ENCODE measurements around the gene EAPP.
"Not testable (repeated sequence)": the region's sequence is repeated elsewhere in the genome, so short reads cannot be mapped to it uniquely, and the experiment has no call there.

DNA sequence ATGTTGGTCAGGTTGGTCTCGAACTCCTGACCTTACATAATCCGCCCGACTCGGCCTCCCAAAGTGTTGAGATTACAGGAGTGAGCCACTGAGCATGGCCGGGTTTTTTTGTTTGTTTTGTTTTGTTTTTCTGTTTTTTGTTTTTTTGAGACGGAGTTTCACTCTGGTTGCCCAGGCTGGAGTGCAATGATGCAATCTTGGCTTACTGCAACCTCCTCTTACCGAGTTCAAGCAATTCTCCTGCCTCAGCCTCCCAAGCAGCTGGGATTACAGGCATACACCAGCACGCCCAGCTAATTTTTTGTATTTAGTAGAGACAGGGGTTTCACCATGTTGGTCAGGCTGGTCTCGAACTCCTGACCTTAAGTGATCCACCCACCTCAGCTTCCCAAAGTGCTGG lies 35.5 kb downstream of the EAPP start:
- TF ChIP-seq, protein P1, sequence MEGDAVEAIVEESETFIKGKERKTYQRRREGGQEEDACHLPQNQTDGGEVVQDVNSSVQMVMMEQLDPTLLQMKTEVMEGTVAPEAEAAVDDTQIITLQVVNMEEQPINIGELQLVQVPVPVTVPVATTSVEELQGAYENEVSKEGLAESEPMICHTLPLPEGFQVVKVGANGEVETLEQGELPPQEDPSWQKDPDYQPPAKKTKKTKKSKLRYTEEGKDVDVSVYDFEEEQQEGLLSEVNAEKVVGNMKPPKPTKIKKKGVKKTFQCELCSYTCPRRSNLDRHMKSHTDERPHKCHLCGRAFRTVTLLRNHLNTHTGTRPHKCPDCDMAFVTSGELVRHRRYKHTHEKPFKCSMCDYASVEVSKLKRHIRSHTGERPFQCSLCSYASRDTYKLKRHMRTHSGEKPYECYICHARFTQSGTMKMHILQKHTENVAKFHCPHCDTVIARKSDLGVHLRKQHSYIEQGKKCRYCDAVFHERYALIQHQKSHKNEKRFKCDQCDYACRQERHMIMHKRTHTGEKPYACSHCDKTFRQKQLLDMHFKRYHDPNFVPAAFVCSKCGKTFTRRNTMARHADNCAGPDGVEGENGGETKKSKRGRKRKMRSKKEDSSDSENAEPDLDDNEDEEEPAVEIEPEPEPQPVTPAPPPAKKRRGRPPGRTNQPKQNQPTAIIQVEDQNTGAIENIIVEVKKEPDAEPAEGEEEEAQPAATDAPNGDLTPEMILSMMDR (IDR thresholded peaks at IDR 0.05) = not testable (repeated sequence)
- not testable (repeated sequence) for TF ChIP-seq POLR2A (IDR thresholded peaks at IDR 0.05)

All from stomach (tissue), 4 donors.